Ovary (tissue), 3 donors: ENCODE results near the gene CXADR.

Experiments used
- EP300 ChIP-seq: sonication (generic); formaldehyde crosslinking; IDR thresholded peaks from one replicate; pipeline ENCODE4 v1.6.1; 2017; ENCODE audit warnings: antibody characterized with exemption
- TF ChIP-seq, protein P1 (sequence below), 3 donors: fragments of 450-650 bp in 2 of 3; fragments of 200-600 bp in 1 of 3; IDR thresholded peaks; one replicate each; pipeline versions ENCODE4 v1.5.1 to v1.8.0; 2016 to 2022; ENCODE audit warnings: antibody characterized with exemption in 3 of 3, mild to moderate bottlenecking in 1 of 3
- donor health status: DM: no; HTN: no; CAD: no.

DNA sequence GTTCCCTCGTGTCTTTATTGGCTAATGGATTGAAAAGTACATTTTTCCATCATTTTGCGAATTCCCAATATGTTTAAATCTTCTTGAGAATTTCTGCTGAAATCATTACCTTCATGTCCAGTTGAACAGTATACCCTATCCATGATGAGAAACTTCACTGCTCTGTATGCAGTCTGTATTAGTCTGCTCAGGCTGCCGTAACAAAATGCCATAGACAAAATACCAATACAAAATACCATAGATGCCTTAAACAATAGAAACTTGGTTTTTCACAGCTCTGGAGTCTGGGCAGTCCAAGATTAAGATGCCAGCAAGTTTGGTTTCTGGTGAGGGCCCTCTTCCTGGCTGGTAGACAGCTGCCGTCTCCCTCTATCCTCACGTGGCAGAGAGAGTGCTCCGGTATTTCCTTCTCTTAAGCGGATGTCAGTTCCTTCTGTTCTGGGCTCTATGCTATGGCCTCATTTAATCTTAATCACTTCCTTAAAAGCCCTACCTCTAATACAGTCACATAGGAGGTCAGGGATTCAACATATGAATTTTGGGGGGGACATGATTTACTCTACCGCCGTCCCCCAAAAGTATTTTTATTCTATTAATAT lies 27.0 kb downstream of the CXADR start:
- TF ChIP-seq, protein P1, sequence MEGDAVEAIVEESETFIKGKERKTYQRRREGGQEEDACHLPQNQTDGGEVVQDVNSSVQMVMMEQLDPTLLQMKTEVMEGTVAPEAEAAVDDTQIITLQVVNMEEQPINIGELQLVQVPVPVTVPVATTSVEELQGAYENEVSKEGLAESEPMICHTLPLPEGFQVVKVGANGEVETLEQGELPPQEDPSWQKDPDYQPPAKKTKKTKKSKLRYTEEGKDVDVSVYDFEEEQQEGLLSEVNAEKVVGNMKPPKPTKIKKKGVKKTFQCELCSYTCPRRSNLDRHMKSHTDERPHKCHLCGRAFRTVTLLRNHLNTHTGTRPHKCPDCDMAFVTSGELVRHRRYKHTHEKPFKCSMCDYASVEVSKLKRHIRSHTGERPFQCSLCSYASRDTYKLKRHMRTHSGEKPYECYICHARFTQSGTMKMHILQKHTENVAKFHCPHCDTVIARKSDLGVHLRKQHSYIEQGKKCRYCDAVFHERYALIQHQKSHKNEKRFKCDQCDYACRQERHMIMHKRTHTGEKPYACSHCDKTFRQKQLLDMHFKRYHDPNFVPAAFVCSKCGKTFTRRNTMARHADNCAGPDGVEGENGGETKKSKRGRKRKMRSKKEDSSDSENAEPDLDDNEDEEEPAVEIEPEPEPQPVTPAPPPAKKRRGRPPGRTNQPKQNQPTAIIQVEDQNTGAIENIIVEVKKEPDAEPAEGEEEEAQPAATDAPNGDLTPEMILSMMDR (IDR thresholded peaks at IDR 0.05): no peak
- no peak for TF ChIP-seq EP300
